GM12878 (cell line): ENCODE data around the gene DHCR7. TPM values are rescaled to one million over a fixed set of nuclear protein-coding genes. Genes with fewer than 3 reads are reported as not detected.

Experiments used
- ATAC-seq: fragments of 200-7000 bp; cut with Tn5 transposase; 3 replicates; pipeline ENCODE4 v1.9.1; 2020; ENCODE audit warnings: mild to moderate bottlenecking, moderate library complexity
- BruUV-seq: library from RNA; stranded (reverse); fragments of 400-500 nt; replicated peaks from 2 replicates; lab custom pipeline; 2021; lab: Mats Ljungman, UMichigan
- CTCF ChIA-PET: fragments of 300-600 bp; sonication (Branson Sonifier 250); formaldehyde crosslinking; extraction: SDS; loops from one replicate; lab custom pipeline; 2021; ENCODE audit warnings: inconsistent platforms; lab: Yijun Ruan, JAX
- POLR2A ChIA-PET: fragments of 350-600 bp; formaldehyde crosslinking; extraction: SDS; loops from one replicate; lab custom pipeline; 2021; ENCODE audit warnings: inconsistent platforms; lab: Charles Lee
- RAD21 ChIA-PET: fragments of 300-600 bp; sonication (Branson Sonifier 250); formaldehyde crosslinking; loops from one replicate; lab custom pipeline; 2023; ENCODE audit warnings: antibody characterized with exemption; ENCODE audit not compliant: unreplicated experiment; lab: Charles Lee
- SMC1A ChIA-PET: fragments of 300-600 bp; sonication (Branson Sonifier 250); formaldehyde crosslinking; loops from one replicate; lab custom pipeline; 2023; ENCODE audit not compliant: unreplicated experiment, uncharacterized antibody; lab: Charles Lee
- DNase-seq: peaks from one replicate; pipeline ENCODE4 v3.0.0-alpha.2; 2011; ENCODE audit warnings: low read depth, low spot score
- FAIRE-seq: peaks from 3 replicates; lab custom pipeline; 2011; peaks lifted over from hg19 to GRCh38; lab: Jason Lieb, UNC
- H2AFZ ChIP-seq: 2 replicates; pipeline ENCODE4 v1.6.0; 2011; ENCODE audit warnings: low read depth, low read length, control low read depth; ENCODE audit not compliant: control insufficient read depth
- H3K27ac ChIP-seq: 2 replicates; pipeline ENCODE4 v1.5.1; 2011; ENCODE audit warnings: control low read depth; ENCODE audit not compliant: control insufficient read depth, insufficient read depth
- H3K27me3 ChIP-seq, 2 experiments: replicated peaks in 1 of 2; 2 replicates each; pipeline versions ENCODE4 v1.6.0 to v1.6.1; 2011; ENCODE audit warnings: low read length in 1 of 2; ENCODE audit not compliant: control insufficient read depth in 2 of 2, insufficient read depth in 2 of 2
- H3K36me3 ChIP-seq, 2 experiments: 2 replicates each; pipeline ENCODE4 v1.5.1; 2011; ENCODE audit warnings: low read length in 1 of 2; ENCODE audit not compliant: control insufficient read depth in 2 of 2, insufficient read depth in 2 of 2
- H3K4me1 ChIP-seq: 2 replicates; pipeline ENCODE4 v1.6.1; 2011; ENCODE audit warnings: mild to moderate bottlenecking, low read length, moderate library complexity, mixed read lengths; ENCODE audit not compliant: control insufficient read depth, insufficient read depth
- H3K4me2 ChIP-seq: 2 replicates; pipeline ENCODE4 v1.6.0; 2011; ENCODE audit warnings: control low read depth; ENCODE audit not compliant: control insufficient read depth, insufficient read depth
- H3K4me3 ChIP-seq: fragments of 200-600 bp; sonication (generic); 2 replicates; pipeline ENCODE4 v1.5.1; 2016
- H3K79me2 ChIP-seq: 2 replicates; pipeline ENCODE4 v1.6.0; 2011; ENCODE audit warnings: low read length; ENCODE audit not compliant: control insufficient read depth, insufficient read depth
- H3K9ac ChIP-seq: 2 replicates; pipeline ENCODE4 v1.8.0; 2011; ENCODE audit warnings: low read length, control low read depth, mixed read lengths; ENCODE audit not compliant: control insufficient read depth, insufficient read depth
- H3K9me3 ChIP-seq: replicated peaks from 3 replicates; pipeline ENCODE4 v1.5.1; 2011; ENCODE audit warnings: mild to moderate bottlenecking, low read length; ENCODE audit not compliant: control insufficient read depth, insufficient read depth
- H4K20me1 ChIP-seq: 2 replicates; pipeline ENCODE4 v1.6.0; 2011; ENCODE audit not compliant: control insufficient read depth, insufficient read depth
- ESRRA ChIP-seq: IDR thresholded peaks from 2 replicates; pipeline ENCODE4 v1.6.1; 2012; ENCODE audit warnings: mild to moderate bottlenecking, low read length, improper control_type of control experiment
- FOXM1 ChIP-seq: IDR thresholded peaks from 2 replicates; pipeline ENCODE4 v1.6.1; 2012; ENCODE audit warnings: low read depth, mild to moderate bottlenecking, inconsistent platforms, low read length, moderate library complexity
- NFIC ChIP-seq: IDR thresholded peaks from 2 replicates; pipeline ENCODE4 v1.6.1; 2012; ENCODE audit warnings: low read depth, mild to moderate bottlenecking, inconsistent platforms, low read length, moderate library complexity
- NRF1 ChIP-seq: conservative IDR thresholded peaks from 2 replicates; pipeline ENCODE4 v1.6.1; 2011; ENCODE audit warnings: mild to moderate bottlenecking, low read depth, low read length, improper control_type of control experiment
- POLR2A ChIP-seq: IDR thresholded peaks from 2 replicates; pipeline ENCODE4 v1.6.1; 2011; ENCODE audit warnings: low read depth, mild to moderate bottlenecking, low read length
- RAD51 ChIP-seq: fragments of 450-650 bp; IDR thresholded peaks from 2 replicates; pipeline ENCODE4 v1.6.1; 2016; ENCODE audit warnings: moderate library complexity, mild to moderate bottlenecking, inconsistent platforms
- RB1 ChIP-seq: fragments of 450-650 bp; formaldehyde crosslinking; IDR thresholded peaks from 2 replicates; pipeline ENCODE4 v1.6.1; 2017; ENCODE audit warnings: mild to moderate bottlenecking, borderline replicate concordance
- RCOR1 ChIP-seq: conservative IDR thresholded peaks from 2 replicates; pipeline ENCODE4 v1.6.1; 2012; ENCODE audit warnings: low read depth, low read length, improper control_type of control experiment
- SREBF1 ChIP-seq: IDR thresholded peaks from 2 replicates; pipeline ENCODE4 v1.6.1; 2012; ENCODE audit warnings: mild to moderate bottlenecking, low read length
- STAT1 ChIP-seq: fragments of 450-650 bp; conservative IDR thresholded peaks from 2 replicates; pipeline ENCODE4 v1.6.1; 2014; ENCODE audit warnings: antibody characterized with exemption, mild to moderate bottlenecking
- TBL1XR1 ChIP-seq: IDR thresholded peaks from 2 replicates; pipeline ENCODE4 v1.6.1; 2012; ENCODE audit warnings: low read depth, low read length, improper control_type of control experiment
- TCF3 ChIP-seq: IDR thresholded peaks from 2 replicates; pipeline ENCODE4 v1.6.1; 2012; ENCODE audit warnings: low read depth, mild to moderate bottlenecking, low read length, borderline replicate concordance; ENCODE audit not compliant: insufficient read depth
- ZNF207 ChIP-seq: fragments of 450-650 bp; IDR thresholded peaks from 2 replicates; pipeline ENCODE4 v1.6.1; 2014; ENCODE audit warnings: antibody characterized with exemption, mild to moderate bottlenecking, borderline replicate concordance
- ZNF384 ChIP-seq: IDR thresholded peaks from 2 replicates; pipeline ENCODE4 v1.6.1; 2012; ENCODE audit warnings: low read depth, mild to moderate bottlenecking, low read length, improper control_type of control experiment, borderline replicate concordance
- ZNF622 ChIP-seq: fragments of 450-650 bp; IDR thresholded peaks from 2 replicates; pipeline ENCODE4 v1.6.1; 2017; ENCODE audit warnings: mild to moderate bottlenecking, inconsistent platforms
- ZZZ3 ChIP-seq: IDR thresholded peaks from 2 replicates; pipeline ENCODE4 v1.6.1; 2011; ENCODE audit warnings: low read depth; ENCODE audit not compliant: control insufficient read depth, insufficient read length
- WGBS: methylation state at CpG from one replicate; pipeline ENCODE4 v1.1.6; 2016; ENCODE audit warnings: low lambda C conversion rate; ENCODE audit not compliant: insufficient replicate concordance, insufficient coverage; ENCODE audit errors: missing lambda C conversion rate; 5-methylcytosine and 5-hydroxymethylcytosine counted together
- in situ Hi-C: fragments of 300-500 bp; cut with MboI; formaldehyde crosslinking; loops from 9 replicates; pipeline ENCODE4 v1.14.3; 2018; ENCODE audit warnings: mixed read lengths
- intact Hi-C: fragments of 100-400 bp; cut with micrococcal nuclease; formaldehyde crosslinking; loops from one replicate; pipeline ENCODE4 v1.14.2; 2022; ENCODE audit not compliant: unreplicated experiment
- polyA plus RNA-seq, 11 experiments: library from polyadenylated mRNA; depleted of rRNA in 4 of 11; unstranded in 6 of 11; stranded (reverse) in 5 of 11; fragments of >200 nt; fragmentation: Nextera tagmentation in 4 of 11; fragmentation: Illumina TruSeq in 1 of 11; extraction: Ambion mirVana in 4 of 11; extraction: Trizol in 1 of 11; gene quantifications; 1 replicate in 1 of 11; 2 replicates in 10 of 11; pipeline versions ENCODE4 v1.2.1 to v1.2.3, GENCODE V29; 2011 to 2016; ENCODE audit warnings: inconsistent platforms in 2 of 11, missing spikeins in 2 of 11, low read depth in 1 of 11
- total RNA-seq, 4 experiments: library from RNA; depleted of rRNA in 3 of 4; stranded (reverse); fragments of >200 nt in 3 of 4; fragmentation: Illumina TruSeq in 1 of 4; extraction: Trizol in 1 of 4; gene quantifications; 2 replicates each; pipeline versions ENCODE4 v1.2.1 to v1.2.3, GENCODE V29; 2013 to 2021
- TF ChIP-seq, protein P1 (sequence below): IDR thresholded peaks from 2 replicates; pipeline ENCODE4 v1.6.1; 2011; ENCODE audit warnings: borderline replicate concordance, low read depth, mild to moderate bottlenecking, moderate library complexity, mixed read lengths, low read length; ENCODE audit not compliant: insufficient read depth; ENCODE audit errors: extremely low read length
- TF ChIP-seq, protein P2 (sequence below): IDR thresholded peaks from 2 replicates; pipeline ENCODE4 v1.6.1; 2012; ENCODE audit warnings: low read depth, low read length, improper control_type of control experiment

Gene DHCR7
- total and polyA plus RNA-seq, 10 of the 15 experiments (the other 5 are each of a cell fraction or from before 2014, with no cell fraction given), result 4.2 to 115 (median 57.8) TPM

DNA sequence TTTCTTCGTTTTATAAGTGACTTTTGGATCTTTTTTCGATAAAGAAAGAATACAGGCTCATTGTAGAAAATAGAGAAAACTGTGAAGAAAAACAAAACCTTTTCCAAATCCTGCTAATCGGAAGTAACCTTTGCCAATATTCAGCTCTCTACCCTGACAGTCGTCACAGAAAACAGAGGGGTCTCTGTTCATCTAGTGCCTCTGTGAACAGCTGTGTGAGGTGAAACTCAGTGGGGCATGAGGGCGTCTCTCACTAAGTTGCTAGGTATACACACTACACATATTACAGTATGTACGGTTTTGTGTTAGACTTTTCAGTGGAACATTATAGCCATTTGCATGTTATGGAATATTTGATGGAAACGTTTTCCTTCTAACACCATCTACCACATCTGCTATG is 39.4 kb downstream of the DHCR7 start (continued):
- TF ChIP-seq, protein P1, sequence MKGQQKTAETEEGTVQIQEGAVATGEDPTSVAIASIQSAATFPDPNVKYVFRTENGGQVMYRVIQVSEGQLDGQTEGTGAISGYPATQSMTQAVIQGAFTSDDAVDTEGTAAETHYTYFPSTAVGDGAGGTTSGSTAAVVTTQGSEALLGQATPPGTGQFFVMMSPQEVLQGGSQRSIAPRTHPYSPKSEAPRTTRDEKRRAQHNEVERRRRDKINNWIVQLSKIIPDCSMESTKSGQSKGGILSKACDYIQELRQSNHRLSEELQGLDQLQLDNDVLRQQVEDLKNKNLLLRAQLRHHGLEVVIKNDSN, result no peak

DNA sequence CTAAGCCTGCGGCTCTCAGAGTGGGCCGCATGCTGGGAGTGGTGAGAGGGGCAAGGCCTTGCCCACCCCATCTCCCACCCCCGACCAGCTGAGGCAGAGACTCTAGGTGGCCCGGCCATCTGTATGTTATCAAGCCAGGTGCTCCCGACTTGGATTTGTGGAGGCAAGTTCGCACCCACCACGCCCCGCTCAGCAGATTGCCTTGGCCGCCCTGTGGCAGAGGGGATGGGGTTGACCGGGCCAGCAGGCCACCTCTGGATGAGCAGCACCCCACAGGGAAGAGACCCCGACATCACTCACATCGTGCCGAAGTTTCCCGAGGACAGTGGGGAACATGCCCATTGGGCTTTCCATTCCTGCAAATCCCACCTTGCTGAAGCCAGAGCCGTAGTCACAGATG is 40.8 kb downstream of the DHCR7 start:
- no peak overlapping the region for H2AFZ ChIP-seq
- no peaks in the 10 kb centered on the region for H3K36me3 ChIP-seq
- no peak overlapping the region for H3K9ac ChIP-seq
- FAIRE-seq, result no peak
- TF ChIP-seq NRF1 (no peak), SREBF1 (no peak), RAD51 (no peak), NFIC (no peak), FOXM1 (no peak), ZZZ3 (no peak), TBL1XR1 (no peak), POLR2A (no peak), RCOR1 (no peak), ZNF207 (no peak), RB1 (no peak), ESRRA (no peak), TCF3 (no peak), ZNF384 (no peak), ZNF622 (no peak), STAT1 (no peak)
- TF ChIP-seq, protein P2, sequence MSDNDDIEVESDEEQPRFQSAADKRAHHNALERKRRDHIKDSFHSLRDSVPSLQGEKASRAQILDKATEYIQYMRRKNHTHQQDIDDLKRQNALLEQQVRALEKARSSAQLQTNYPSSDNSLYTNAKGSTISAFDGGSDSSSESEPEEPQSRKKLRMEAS, result no peak
- TF ChIP-seq, protein P1, result no peak
- TF ChIP-seq, all 136 proteins: peak for 0
- WGBS, result 79% methylated on average over 14 of the region's 15 CpGs
- ChIA-PET CTCF (no interaction called here), RAD21 (no interaction called here), SMC1A (no interaction called here), POLR2A (no interaction called here)
- intact Hi-C loops, result no loop called here
- no peak overlapping the region for H3K27ac ChIP-seq
- H3K4me3 ChIP-seq, result no peak overlapping the region
- H3K79me2 ChIP-seq, result no peaks in the 10 kb centered on the region
- H3K27me3 ChIP-seq, result no peaks in the 10 kb centered on the region
- no peak for DNase-seq
- in situ Hi-C loops, result no loop called here
- no peaks in the 10 kb centered on the region for H3K4me1 ChIP-seq
- BruUV-seq, result no TSS peak
- ATAC-seq, result no peak
- H3K9me3 ChIP-seq, result no peaks in the 10 kb centered on the region; the same call in 2 of the 3 replicates
- no peaks in the 10 kb centered on the region for H4K20me1 ChIP-seq
- H3K4me2 ChIP-seq, result no peak overlapping the region
